H1 (cell line): Measurements from ENCODE around the gene DEFB129. TPM values are rescaled to one million over a fixed set of nuclear protein-coding genes. Genes with fewer than 3 reads are reported as not detected.

Experiments used
- CHD7 ChIP-seq: fragments of 300-600 bp; sonication (generic); IDR thresholded peaks from 2 replicates; pipeline ENCODE4 v1.7.1; 2012; ENCODE audit warnings: low read length, moderate library complexity, mild to moderate bottlenecking, inconsistent platforms; ENCODE audit not compliant: insufficient replicate concordance
- polyA plus RNA-seq, 7 experiments: library from polyadenylated mRNA; depleted of rRNA in 3 of 7; stranded (reverse) in 5 of 7; unstranded in 2 of 7; fragments of >200 nt in 5 of 7; fragments of 200-250 nt in 2 of 7; gene quantifications; 1 replicate in 5 of 7; 2 replicates in 1 of 7; 4 replicates in 1 of 7; pipeline versions ENCODE4 v1.2.1 to v1.2.3, GENCODE V29; 2011 to 2013; ENCODE audit warnings: missing spikeins in 2 of 7, mixed read lengths in 2 of 7
- total RNA-seq: library from RNA; stranded (reverse); fragmentation: NEBNext Ultra II Directional; extraction: Animal tissue kit (Norgen Biotek cat#: 25700); gene quantifications from 2 replicates; pipeline ENCODE4 v1.2.1, GENCODE V29; 2021

DEFB129 gene
- total and polyA plus RNA-seq, 2 of the 8 experiments (the other 6 are each of a cell fraction or from before 2014, with no cell fraction given): not detected

- no peak for TF ChIP-seq CHD7
These were observed 28.8 kb upstream of the DEFB129 start (continued) for GRCh38 chr20:198225-198624.
